Endothelial cell (in vitro differentiated cells): ENCODE results near the gene RAMP3. TPM values are rescaled to one million over a fixed set of nuclear protein-coding genes. Genes with fewer than 3 reads are reported as not detected.
"Not testable (repeated sequence)": the region's sequence is repeated elsewhere in the genome, so short reads cannot be mapped to it uniquely, and the experiment has no call there.

Experiments used
- DNase-seq: peaks from one replicate; pipeline ENCODE4 v3.0.0; 2021; ENCODE audit warnings: low spot score
- H3K27ac Mint-ChIP-seq: one replicate; pipeline ENCODE4 v1.8.0; 2021; ENCODE audit warnings: mixed read lengths, inconsistent platforms; ENCODE audit not compliant: unreplicated experiment
- H3K27me3 Mint-ChIP-seq: one replicate; pipeline ENCODE4 v1.8.0; 2021; ENCODE audit warnings: mild to moderate bottlenecking, moderate library complexity, mixed read lengths, inconsistent platforms; ENCODE audit not compliant: unreplicated experiment
- H3K36me3 Mint-ChIP-seq: one replicate; pipeline ENCODE4 v1.8.0; 2021; ENCODE audit warnings: mild to moderate bottlenecking, low read depth, mixed read lengths, inconsistent platforms; ENCODE audit not compliant: unreplicated experiment
- H3K4me1 Mint-ChIP-seq: one replicate; pipeline ENCODE4 v1.8.0; 2021; ENCODE audit warnings: mild to moderate bottlenecking, mixed read lengths, inconsistent platforms; ENCODE audit not compliant: unreplicated experiment
- H3K4me3 Mint-ChIP-seq: one replicate; pipeline ENCODE4 v1.8.0; 2021; ENCODE audit warnings: mild to moderate bottlenecking, mixed read lengths, inconsistent platforms; ENCODE audit not compliant: unreplicated experiment
- H3K9me3 Mint-ChIP-seq: one replicate; pipeline ENCODE4 v1.8.0; 2021; ENCODE audit warnings: mixed read lengths, inconsistent platforms; ENCODE audit not compliant: unreplicated experiment
- CTCF ChIP-seq: fragments of 200-600 bp; sonication (generic); IDR thresholded peaks from one replicate; pipeline ENCODE4 v1.5.0; 2021; ENCODE audit warnings: antibody characterized with exemption; ENCODE audit not compliant: unreplicated experiment
- long read RNA-seq: library from polyadenylated mRNA; unstranded; transcript quantifications from one replicate; pipeline ENCODE4 v2.0.0, GENCODE V29; 2020; ENCODE audit not compliant: unreplicated experiment
- total RNA-seq: library from RNA; stranded (reverse); fragmentation: NEBNext Ultra II Directional; extraction: Animal tissue kit (Norgen Biotek cat#: 25700); gene quantifications from one replicate; pipeline ENCODE4 v1.2.1, GENCODE V29; 2021; ENCODE audit not compliant: unreplicated experiment

The RAMP3 gene
- 0.62 TPM for total RNA-seq
- long read RNA-seq, result 0 reads

- Mint-ChIP-seq H3K4me1 (peaks cover 12% of the 10 kb centered on the region), H3K27ac (no peak within 1 kb of the TSS), H3K36me3 (peaks cover 10% of the 10 kb centered on the region), H3K9me3 (no peaks in the 10 kb centered on the region), H3K27me3 (peaks cover 17% of the 10 kb centered on the region), H3K4me3 (peak within 1 kb of the TSS; percentile 84)
- DNase-seq, result no peak
- TF ChIP-seq CTCF, result no peak
Measured at GRCh38 chr7:45157653-45158401, at the start of gene RAMP3. TSS of gene RAMP3 (plus strand) at chr7:45157791. CDS start at chr7:45157829, 38 bp downstream.

GRCh38 chr7:45108863-45109262, 48.7 kb upstream of the RAMP3 start:
- Mint-ChIP-seq H3K36me3 (peaks cover 15% of the 10 kb centered on the region), H3K27ac (no peak overlapping the region), H3K9me3 (no peaks in the 10 kb centered on the region), H3K4me1 (peaks cover 20% of the 10 kb centered on the region), H3K27me3 (peaks cover 10% of the 10 kb centered on the region), H3K4me3 (peak overlapping the region; percentile 12)
- TF ChIP-seq CTCF, result no peak
- no peak for DNase-seq

- peaks cover 11% of the 10 kb centered on the region for H3K27me3 Mint-ChIP-seq
Measured at GRCh38 chr7:45111298-45112223, 46.0 kb upstream of the RAMP3 start, which contains the start of gene TBRG4. TSS of gene TBRG4 (minus strand) at chr7:45111697. CDS start at chr7:45109237, 2,460 bp downstream.

GRCh38 chr7:45112648-45113047, 44.9 kb upstream of the RAMP3 start:
- Mint-ChIP-seq H3K27ac (peak overlapping the region; percentile 36), H3K9me3 (no peaks in the 10 kb centered on the region), H3K36me3 (peaks cover 6% of the 10 kb centered on the region), H3K27me3 (peaks cover 10% of the 10 kb centered on the region), H3K4me3 (peak overlapping the region; percentile 98), H3K4me1 (peaks cover 20% of the 10 kb centered on the region)
- TF ChIP-seq CTCF, result no peak
- no peak for DNase-seq

More at GRCh38 chr7:45111298-45112223, 46.0 kb upstream of the RAMP3 start, which contains the start of gene TBRG4:
- H3K4me3 Mint-ChIP-seq, result peak within 1 kb of the TSS; percentile 98
- no peak for TF ChIP-seq CTCF
- peaks cover 20% of the 10 kb centered on the region for H3K4me1 Mint-ChIP-seq
- peak; percentile 89 for DNase-seq
- H3K27ac Mint-ChIP-seq, result peak within 1 kb of the TSS; percentile 98
- H3K36me3 Mint-ChIP-seq, result peaks cover 11% of the 10 kb centered on the region
- no peaks in the 10 kb centered on the region for H3K9me3 Mint-ChIP-seq

GRCh38 chr7:45114257-45114656, 43.3 kb upstream of the RAMP3 start:
- peaks cover 15% of the 10 kb centered on the region for H3K27me3 Mint-ChIP-seq
- H3K27ac Mint-ChIP-seq, DNase-seq, H3K36me3 Mint-ChIP-seq, H3K9me3 Mint-ChIP-seq, H3K4me3 Mint-ChIP-seq: not testable (repeated sequence)
- H3K4me1 Mint-ChIP-seq, result peaks cover 20% of the 10 kb centered on the region
